ENCODE measurements around the gene JAK3.
A peak's percentile ranks its signal among the peaks of the same experiment; 100 is the strongest.

JAK3 gene

DNA sequence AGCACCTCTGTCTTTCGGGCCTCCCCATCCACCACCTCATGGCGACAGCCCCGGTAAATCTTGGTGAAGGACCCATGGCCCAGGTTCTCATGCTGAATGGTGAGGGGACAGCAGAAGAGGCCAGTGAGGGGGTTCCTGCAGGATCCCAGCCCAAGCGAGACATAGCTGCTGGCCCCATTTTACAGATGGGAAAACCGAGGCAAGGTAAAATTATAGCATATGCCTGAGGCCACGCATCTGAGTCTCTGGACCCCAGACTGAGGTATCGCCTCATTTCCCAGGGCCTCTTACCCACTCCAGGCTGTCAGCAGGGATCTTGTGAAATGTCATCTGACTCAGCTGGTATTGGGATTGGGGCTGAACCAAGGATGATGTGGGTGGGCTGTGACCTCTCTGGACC, 9.8 kb downstream of the JAK3 start:
- DNase-seq: no peak

DNA sequence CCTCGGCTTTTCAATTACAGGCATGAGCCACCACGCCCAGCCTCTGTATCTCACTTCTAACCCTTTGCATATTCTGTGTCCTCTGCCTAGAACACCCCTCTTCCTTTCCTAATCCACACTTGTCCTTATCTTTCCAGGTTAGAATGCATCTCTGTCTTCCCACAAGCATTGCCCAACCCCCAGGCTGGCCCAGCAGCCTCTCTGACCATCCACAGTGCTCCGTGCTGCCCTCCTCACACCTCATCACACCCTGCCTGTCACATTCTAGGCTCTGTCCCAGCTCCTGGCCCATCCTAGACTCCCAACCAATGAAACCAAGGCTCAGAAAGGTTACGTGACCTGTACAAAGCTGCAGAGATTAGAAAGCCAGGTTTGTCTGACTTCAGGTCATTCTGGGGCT, 11.3 kb downstream of the JAK3 start:
- DNase-seq: no peak

DNA sequence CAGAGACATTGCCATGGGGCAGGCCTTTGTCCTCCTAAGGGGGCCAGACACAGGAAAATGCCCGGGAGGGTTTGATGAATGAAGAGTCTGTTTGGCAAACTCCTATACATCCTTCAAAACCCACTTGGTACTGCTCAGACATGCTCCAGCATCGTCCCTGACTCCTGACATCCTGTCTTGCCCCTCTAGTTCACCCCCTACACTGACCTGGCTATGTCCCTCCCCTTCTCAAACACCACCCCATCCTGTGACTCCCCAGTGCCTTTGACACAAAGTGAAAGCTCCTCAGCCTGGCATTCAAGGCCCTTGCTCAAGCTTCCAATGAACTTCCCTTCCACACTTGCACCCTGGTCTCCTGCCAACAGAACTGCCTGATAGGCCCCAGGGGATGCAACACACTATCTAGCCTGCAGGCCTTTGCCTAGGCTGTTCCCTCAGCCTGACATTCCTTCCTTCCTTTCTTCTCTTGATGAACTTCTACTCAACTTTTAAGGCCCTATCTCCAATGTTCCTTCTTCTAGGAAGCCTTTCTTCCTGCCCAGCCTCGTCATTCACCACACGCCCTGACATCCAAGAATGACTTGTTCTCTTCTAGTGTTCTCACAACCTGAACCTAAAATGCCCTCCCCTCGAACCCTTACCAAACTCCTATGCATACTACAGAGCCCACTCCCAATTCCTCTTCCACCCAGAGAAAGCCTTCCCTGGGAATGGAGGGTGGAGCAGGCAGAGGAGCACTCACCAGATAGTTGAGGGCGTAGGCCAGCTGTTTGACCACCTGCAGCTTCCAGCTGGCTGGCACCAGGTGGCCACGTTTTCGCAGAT, 12.4 kb downstream of the JAK3 start:
- DNase-seq: no peak

DNA sequence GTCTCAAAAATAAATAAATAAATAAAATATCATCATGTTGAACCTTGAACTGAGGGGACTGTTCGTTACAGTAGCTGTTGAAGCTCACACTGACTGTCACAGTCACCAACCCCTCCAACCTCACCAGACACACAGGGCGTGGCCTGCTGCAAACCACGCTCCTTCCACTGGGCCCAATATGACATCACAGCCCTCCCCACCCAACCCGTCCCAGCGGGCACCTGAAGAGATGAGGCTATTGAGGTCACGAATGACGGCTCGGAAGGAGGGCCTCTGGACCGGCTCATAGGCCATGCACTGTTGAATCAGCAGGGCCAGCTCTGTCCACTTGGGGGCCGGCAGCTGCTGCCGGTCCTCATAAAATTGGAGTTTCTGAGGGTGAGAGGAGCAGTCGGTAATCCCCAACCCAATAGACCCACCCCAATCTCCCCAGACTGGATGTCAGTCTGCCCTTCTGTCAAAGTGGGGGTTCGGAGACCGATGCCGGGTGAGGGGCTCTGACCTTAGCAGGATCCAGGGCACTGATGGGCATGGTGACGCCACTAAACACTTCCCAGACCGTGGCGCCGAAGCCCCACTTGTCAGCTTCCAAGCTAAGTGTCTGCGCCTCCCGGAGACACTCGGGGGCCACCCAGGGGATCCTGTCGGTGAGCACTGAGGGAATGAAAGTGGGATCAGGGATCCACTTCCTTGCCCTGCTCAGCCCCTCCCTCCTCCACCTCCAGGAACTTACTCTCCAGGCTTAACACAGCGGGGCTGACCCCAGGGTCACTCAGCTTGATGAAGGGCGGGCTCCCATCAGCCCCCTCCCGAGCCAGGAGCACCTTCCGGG, 13.2 kb downstream of the JAK3 start:
- peak in 1 of 5 experiments; percentile 58 for DNase-seq

DNA sequence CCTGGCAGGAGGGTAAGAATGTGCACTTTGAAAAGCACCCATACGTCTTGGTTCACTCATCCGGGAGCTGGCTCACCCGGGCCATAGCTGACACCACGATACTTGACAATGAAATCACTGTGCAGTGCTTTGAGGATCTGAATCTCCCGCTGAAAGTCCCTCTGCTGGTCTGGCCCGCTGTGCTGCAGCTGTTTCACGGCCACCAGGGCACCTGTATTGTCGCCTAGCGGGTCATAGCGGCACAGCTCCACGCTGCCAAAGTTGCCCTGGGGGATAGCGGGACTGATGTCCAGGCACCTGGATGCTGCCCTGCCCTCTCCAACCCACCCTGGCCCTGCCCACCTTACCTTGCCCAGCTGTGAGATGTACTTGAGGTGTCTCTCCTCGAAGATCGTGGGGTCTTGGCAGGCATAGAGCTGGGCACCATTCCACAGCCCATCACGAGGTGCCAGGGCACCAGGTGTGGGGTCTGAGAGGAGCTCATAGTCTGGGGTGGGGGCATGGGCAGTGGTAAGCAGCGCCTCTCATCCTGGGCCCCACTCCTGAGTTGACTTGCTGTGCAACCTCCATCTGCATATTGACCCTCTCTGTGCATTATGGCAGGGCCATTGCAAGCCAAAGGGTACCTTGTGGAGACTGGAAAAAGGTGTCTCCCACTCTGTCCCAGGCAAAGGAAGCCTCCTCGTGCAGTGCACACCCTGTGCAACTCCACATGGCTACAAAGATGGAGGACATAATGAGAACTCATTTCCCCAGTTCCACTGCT, 15.2 kb downstream of the JAK3 start:
- DNase-seq: no peak

DNA sequence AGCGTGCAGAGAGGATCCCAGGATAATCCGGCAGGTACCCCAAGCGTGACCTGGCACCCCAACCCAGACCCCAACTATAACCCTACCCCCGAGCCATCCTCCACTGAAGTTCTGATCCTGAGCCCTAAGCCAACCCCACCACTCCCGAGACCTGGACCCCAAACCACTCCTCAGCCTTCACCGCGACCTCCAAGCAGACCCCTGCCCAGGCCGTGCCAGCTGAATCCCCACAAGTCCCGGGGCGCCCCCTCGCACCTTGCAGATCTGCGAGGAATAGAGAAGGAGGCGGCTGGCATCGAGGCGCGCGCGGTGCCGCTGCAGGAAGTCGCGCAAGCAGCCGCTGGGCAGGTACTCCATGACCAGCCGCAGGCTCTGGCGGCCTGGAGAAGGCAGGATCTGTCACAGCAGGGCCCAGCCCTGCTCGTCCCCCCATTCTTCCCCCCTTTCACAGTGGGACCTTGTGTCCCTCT, 16.3 kb downstream of the JAK3 start:
- DNase-seq: no peak

DNA sequence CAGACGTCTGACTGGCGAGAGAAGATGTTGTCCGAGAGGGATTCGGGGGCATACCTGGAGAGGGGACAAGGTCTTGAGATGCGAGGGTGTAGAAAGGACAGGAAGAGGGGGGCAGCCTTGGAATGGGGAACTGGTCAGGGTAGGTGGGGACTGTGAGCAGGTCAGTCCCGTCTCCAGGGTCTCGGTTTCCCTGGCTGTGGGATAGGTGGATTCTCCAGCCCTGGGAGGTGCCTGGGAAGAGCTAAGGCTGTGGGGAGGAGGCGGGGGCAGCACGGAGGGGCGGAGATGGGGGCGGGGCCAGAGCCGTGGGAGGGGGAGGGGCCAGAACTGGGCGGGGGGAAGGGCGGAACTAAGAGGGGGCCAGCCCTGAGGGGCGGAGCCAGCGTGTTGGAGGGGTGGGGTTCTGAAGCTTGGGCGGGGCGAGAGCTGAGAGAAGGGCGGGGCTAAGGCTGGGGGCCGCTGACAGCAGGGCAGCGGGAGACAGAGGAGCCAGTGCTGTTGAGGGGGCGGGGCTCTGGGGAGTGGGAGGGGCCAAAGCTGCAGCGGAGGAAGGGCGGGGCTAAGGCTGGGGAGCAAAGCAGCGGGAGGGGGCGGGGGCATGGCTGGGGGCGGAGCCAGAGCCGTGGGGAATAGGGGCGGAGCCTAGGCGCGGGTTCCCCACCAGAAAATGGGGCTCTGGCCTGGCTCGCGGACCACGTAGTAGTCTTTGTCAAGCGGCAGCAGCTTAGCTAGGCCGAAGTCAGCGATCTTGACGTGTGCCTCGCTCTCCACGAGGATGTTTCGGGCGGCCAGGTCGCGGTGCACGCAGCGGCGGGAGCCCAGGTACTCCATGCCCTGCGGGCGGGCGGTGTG, 17.0 kb downstream of the JAK3 start:
- DNase-seq: peak in 4 of 5 experiments; percentile 18 to 48 (median 33)

DNA sequence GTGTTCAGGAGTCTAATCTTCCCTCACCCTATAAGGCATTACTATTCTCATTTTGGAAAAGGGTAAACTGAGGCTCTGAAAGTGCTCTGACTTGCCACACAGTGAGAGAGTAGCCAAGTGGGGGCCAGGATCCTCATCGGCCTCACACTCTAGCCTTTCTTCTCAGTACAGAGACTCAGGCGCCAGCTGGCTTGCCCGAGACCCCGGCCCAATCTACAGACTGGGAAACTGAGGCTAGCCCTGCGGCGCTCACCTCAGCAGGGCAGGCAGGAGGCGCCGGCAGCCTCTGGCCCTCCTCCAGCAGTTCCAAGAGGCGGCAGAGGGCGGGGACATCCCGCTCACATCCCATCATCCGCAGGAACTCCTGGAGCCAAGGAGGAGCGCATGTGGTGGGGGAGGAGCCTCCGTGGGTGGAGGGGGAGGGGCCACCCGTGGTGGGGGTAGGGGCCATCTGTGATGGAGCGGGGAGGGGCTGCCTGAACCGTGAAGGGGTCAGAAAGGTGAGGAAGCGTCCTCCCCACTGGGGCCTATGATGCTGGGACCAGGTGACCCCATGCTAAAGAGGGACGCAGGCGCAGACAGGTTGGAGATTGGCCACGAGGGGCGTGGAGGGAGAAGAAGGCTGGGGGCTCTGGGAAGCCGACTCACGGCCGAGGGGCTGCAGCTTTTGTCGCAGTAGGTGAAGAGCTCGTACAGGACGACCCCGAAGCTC, 17.8 kb downstream of the JAK3 start:
- no peak for DNase-seq

DNA sequence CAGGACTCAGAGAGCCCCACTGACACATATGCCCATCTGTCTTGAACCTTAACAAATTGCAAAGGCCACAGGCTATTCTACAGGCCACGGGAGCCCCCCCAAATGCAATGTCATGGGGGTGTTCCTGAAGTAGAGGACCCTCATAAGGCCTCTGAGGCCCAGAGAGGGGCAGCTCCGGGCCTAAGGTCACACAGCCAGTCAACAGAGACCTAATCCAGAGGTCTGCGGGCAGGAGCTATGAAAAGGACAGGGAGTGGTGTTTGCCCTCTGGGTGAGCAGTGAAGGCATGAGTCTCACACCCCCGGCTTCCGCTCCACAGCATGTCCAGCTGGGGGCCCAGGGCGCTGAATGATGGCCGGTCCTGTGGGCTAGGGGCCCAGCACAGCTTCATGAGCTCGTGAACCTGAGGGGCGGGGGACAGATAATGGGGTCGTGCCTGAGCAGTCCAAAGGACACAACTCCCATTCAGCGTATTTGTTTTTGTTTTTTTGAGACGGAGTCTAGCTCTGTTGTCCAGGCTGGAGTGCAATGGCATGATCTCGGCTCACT, 21.2 kb downstream of the JAK3 start:
- DNase-seq: no peak

DNA sequence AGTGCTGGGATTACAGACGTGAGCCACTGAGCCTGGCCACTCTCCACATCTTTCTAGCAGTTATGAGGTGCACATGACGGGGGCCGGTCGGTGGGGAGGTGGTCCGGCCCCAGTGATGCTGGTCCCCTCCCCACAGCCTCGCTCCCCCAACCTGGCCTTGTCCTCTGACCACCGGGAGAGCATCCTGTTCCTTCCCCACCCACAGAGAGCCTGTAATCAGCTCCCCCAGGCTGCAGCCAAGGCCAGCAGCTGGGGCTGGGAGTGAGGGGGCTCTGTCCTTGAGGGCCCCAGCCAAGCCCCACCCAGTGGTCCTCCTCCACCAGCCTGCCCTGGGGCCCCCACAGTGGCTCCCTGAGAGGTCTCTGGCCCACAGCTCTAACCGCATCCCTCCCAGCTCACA, 23.4 kb downstream of the JAK3 start:
- DNase-seq: no peak

DNA sequence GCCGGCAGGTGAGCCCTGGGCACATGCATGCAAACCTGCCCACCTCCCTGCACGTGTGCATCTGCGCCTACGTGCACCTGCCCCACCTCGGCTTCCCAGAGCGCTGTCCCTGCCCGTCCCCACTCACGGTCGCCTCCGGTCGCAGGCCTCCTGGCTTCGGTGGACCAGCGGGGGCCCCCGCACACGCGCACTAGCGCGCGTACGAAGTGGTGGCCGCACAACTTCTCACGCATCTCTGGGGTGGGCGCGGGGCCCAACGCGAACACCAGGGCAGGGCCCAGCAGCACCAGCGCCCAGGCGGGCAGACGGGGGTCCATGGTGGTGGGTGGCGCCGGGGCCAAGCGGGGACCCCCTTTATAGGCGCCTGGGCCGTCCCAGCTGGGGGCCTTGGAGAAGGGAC, 26.6 kb downstream of the JAK3 start, which contains the start of gene INSL3:
Gene INSL3, minus strand, starts transcription at position 330 of the 400 bp plus-strand sequence. Its CDS starts 13 bp downstream, at position 317.
- DNase-seq: no peak

DNA sequence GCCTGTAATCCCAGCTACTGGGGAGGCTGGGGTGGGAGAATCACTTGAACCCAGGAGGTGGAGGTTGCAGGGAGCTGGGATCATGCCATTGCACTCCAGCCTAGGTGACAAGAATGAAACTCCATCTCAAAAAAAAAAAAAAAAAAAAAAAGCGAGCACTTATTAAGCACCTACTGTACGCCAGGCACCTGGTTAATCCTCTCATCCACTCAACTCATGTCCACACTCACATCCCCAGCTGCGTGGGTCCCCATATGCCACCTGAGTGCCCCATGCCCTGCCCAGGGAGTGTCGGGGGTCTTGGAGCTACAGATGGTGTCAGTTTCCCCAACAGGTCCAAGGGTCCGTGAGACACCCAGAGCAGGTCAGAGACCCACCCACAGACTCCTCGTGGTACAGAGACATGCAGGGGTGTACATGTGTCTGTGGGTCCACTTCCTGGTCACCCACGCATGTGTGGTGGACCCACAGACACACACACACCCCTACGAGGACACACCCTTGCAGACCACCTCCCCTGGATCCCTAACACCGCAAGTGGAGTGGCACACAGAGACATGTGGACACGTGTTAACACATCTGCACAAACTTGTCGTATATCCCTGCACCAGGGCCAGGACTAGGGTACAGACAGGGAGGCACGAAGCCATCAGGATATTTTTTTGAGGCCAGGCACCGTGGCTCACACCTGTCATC, 30.0 kb downstream of the JAK3 start:
- DNase-seq: no peak

DNA sequence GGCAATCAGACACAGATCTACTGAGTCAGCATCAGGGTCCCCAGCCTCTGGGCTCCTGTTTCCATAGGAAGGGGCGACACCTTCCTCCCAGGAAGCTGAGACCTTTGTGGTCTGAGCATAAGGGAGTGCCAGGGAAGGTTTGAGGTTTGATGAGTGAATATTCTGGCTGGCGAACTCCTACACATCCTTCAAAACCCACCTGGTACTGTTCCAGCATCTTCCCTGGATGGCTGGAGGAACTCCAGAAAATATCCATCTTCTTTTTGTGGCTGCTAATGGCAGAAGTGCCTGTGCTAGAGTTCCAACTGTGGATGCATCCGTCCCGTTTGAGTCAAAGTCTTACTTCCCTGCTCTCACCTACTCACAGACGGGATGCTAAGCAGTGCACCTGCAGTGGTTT, 35.7 kb downstream of the JAK3 start:
- DNase-seq: no peak

DNA sequence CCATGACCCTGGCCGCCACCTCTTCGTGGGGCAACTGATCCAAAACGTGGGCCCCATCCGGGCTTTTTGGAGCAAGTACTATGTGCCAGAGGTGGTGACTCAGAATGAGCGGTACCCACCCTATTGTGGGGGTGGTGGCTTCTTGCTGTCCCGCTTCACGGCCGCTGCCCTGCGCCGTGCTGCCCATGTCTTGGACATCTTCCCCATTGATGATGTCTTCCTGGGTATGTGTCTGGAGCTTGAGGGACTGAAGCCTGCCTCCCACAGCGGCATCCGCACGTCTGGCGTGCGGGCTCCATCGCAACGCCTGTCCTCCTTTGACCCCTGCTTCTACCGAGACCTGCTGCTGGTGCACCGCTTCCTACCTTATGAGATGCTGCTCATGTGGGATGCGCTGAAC, 36.1 kb downstream of the JAK3 start:
- no peak for DNase-seq

DNA sequence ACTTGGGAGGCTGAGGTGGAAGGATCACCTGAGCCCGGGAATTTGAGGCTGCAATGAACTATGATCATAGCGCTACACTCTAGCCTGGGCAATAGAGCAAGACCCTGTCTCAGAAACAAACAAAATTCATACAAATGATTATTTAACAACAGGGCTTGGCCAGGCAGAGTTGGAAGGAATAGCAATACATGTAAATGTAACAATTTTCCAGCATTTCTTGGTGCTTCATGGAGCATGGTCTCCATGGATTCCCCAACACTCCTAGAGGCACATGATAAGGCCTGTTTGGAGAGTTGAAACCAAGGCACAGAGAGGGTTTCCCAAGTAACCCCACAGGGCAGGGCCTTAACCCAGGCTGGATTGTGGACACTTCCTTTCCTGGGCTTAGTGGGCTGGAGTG, 36.7 kb downstream of the JAK3 start:
- no peak for DNase-seq

DNA sequence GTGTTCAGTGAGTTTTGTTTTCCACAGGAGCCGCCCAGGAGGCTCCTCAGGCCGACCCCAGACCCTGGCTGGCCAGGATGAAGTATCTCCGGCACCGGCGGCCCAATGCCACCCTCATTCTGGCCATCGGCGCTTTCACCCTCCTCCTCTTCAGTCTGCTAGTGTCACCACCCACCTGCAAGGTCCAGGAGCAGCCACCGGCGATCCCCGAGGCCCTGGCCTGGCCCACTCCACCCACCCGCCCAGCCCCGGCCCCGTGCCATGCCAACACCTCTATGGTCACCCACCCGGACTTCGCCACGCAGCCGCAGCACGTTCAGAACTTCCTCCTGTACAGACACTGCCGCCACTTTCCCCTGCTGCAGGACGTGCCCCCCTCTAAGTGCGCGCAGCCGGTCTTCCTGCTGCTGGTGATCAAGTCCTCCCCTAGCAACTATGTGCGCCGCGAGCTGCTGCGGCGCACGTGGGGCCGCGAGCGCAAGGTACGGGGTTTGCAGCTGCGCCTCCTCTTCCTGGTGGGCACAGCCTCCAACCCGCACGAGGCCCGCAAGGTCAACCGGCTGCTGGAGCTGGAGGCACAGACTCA, 40.0 kb downstream of the JAK3 start:
- peak in 1 of 5 experiments; percentile 33 for DNase-seq

DNA sequence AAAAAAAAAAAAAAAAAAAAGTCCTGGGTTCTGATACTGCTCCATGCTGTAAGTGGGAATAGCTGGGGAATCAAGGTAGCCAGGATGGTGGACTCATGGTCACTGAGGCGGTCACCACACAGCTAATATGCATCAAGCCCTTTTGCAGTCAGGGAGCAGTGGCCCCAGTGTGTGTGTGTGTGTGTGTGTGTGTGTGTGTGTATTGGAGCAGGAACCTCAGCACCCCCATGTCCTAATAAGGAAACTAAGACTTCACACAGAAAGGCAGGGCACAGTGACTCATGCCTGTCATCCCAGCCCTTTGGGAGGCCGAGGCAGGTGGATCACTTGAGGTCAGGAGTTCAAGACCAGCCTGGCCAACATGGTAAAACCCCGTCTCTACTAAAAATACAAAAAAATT, 40.8 kb downstream of the JAK3 start:
- DNase-seq: peak in 1 of 5 experiments; percentile 65

DNA sequence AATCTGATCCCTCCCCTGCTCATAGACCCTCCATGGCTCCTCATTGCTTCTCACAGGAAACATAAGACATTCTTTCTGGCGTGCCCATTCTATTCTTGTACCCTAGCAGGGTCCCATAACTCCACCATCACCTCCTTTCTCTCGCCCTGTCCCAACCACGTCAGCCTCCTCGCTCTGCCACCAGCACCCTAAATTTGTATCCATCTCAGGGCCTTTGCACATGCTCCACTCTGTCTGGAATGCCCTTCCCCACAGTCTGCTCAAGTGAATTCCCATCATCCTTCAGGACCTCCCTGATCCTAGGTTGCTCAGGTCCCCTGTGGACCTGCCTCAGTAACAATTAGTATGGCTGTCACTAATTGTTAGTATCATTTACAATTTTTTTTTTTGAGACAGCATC, 42.4 kb downstream of the JAK3 start:
- no peak for DNase-seq

DNA sequence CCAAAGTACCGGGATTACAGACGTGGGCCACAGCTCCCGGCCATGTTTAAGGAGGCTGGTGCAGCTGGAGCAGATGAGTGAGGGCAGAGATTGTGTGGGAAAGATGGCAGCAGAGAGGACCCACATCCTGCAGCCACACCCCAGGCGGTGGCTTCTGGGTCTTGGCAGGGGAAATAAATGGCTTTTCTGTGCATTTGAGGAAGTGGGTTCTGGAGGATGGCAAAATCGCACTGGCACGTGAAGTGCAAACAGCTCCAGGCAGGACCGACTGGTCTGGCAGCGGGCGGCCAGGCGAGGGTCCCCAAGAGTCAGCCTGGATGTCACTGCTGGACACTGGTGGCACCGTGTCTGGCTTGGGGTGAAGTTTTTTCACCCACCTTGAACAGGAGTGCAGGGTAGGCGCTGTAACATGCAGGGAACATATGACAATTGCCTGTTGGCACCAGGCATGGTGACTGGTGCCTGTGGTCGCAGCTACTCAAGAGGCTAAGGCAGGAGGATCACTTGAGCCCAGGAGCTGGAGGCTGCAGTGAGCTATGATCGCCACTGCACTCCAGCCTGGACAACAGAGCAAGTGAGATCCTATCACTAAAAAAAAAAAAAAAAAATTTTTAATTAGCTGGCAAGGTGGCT, 44.4 kb downstream of the JAK3 start:
- DNase-seq: peak in 2 of 5 experiments; percentile 23 to 90
